SK-N-SH (cell line): ENCODE results near the gene LIPA. TPM values are rescaled to one million over a fixed set of nuclear protein-coding genes. Genes with fewer than 3 reads are reported as not detected.

ENCODE experiments used
- CTCF ChIA-PET: fragments of 300-600, 350-600 bp; formaldehyde crosslinking; extraction: SDS; loops from one replicate; lab custom pipeline; 2021; lab: Yijun Ruan, JAX
- POLR2A ChIA-PET: fragments of 350-600 bp; sonication (Branson Sonifier 250); formaldehyde crosslinking; extraction: SDS; loops from one replicate; lab custom pipeline; 2020; ENCODE audit warnings: antibody characterized with exemption, inconsistent platforms; lab: Yijun Ruan, JAX
- DNase-seq: peaks from one replicate; pipeline ENCODE4 v3.0.0; 2012
- H2AFZ ChIP-seq: fragments of 200-600 bp; sonication (generic); 2 replicates; pipeline ENCODE4 v1.8.1; 2016; ENCODE audit warnings: antibody characterized with exemption, mild to moderate bottlenecking, low read depth
- H3F3A ChIP-seq: fragments of 200-600 bp; sonication (generic); replicated peaks from 2 replicates; pipeline ENCODE3; 2016; ENCODE audit warnings: antibody characterized with exemption, mild to moderate bottlenecking; ENCODE audit not compliant: insufficient read depth
- H3K27ac ChIP-seq, 2 experiments: fragments of 200-500 bp in 1 of 2; fragments of 200-600 bp in 1 of 2; sonication (Bioruptor generic) in 1 of 2; sonication (generic), shearing (Covaris generic) in 1 of 2; 2 replicates each; pipeline versions ENCODE4 v1.5.1 to v1.6.1; 2014 to 2016; ENCODE audit warnings: low read depth in 2 of 2, inconsistent platforms in 1 of 2, low read length in 1 of 2, mild to moderate bottlenecking in 1 of 2, mixed read lengths in 1 of 2
- H3K27me3 ChIP-seq: fragments of 200-600 bp; sonication (generic), shearing (Covaris generic); 2 replicates; pipeline ENCODE4 v1.6.1; 2016; ENCODE audit warnings: mixed run types; ENCODE audit not compliant: insufficient read depth
- H3K36me3 ChIP-seq, 2 experiments: fragments of 200-500 bp in 1 of 2; fragments of 200-600 bp in 1 of 2; sonication (Bioruptor generic) in 1 of 2; sonication (generic) in 1 of 2; replicated peaks in 1 of 2; 2 replicates each; pipeline versions ENCODE3 to v1.5.1; 2014 to 2016; ENCODE audit warnings: low read length in 1 of 2, mild to moderate bottlenecking in 1 of 2; ENCODE audit not compliant: insufficient read depth in 2 of 2, control insufficient read depth in 1 of 2
- H3K4me1 ChIP-seq, 2 experiments: fragments of 200-500 bp in 1 of 2; fragments of 200-600 bp in 1 of 2; sonication (Bioruptor generic) in 1 of 2; sonication (generic), shearing (Covaris generic) in 1 of 2; 2 replicates each; pipeline versions ENCODE4 v1.5.1 to v1.6.1; 2014 to 2016; ENCODE audit warnings: low read depth in 1 of 2, low read length in 1 of 2, mixed run types in 1 of 2; ENCODE audit not compliant: insufficient read depth in 2 of 2, control insufficient read depth in 1 of 2
- H3K4me2 ChIP-seq: fragments of 200-600 bp; sonication (generic), shearing (Covaris generic); 2 replicates; pipeline ENCODE4 v1.6.1; 2017; ENCODE audit warnings: mixed run types
- H3K4me3 ChIP-seq, 2 experiments: fragments of 200-500 bp in 1 of 2; fragments of 200-600 bp in 1 of 2; sonication (Bioruptor generic) in 1 of 2; sonication (generic), shearing (Covaris generic) in 1 of 2; 2 replicates each; pipeline versions ENCODE4 v1.5.1 to v1.8.1; 2014 to 2016; ENCODE audit warnings: low read depth in 2 of 2, inconsistent platforms in 1 of 2, low read length in 1 of 2, mild to moderate bottlenecking in 1 of 2, mixed read lengths in 1 of 2, moderate library complexity in 1 of 2
- H3K79me2 ChIP-seq: fragments of 200-600 bp; sonication (generic); 2 replicates; pipeline ENCODE4 v1.8.1; 2017; ENCODE audit warnings: mild to moderate bottlenecking; ENCODE audit not compliant: insufficient read depth
- H3K9ac ChIP-seq: fragments of 200-600 bp; sonication (generic); 2 replicates; pipeline ENCODE4 v1.6.1; 2017; ENCODE audit warnings: mixed run types
- H3K9me2 ChIP-seq: fragments of 200-600 bp; sonication (generic); 2 replicates; pipeline ENCODE4 v1.6.1; 2017; ENCODE audit warnings: mixed run types
- H3K9me3 ChIP-seq: fragments of 200-600 bp; sonication (generic); 2 replicates; pipeline ENCODE4 v1.6.1; 2017; ENCODE audit warnings: mixed run types, mild to moderate bottlenecking, moderate library complexity
- H4K20me1 ChIP-seq: fragments of 200-600 bp; sonication (generic); 2 replicates; pipeline ENCODE4 v1.6.1; 2017; ENCODE audit warnings: mild to moderate bottlenecking, mixed run types; ENCODE audit not compliant: insufficient read depth
- CHD2 ChIP-seq: fragments of 150-350 bp; IDR thresholded peaks from 2 replicates; pipeline ENCODE4 v1.6.1; 2018; ENCODE audit warnings: low read length; ENCODE audit not compliant: partially characterized antibody
- ELF1 ChIP-seq: IDR thresholded peaks from 2 replicates; pipeline ENCODE4 v1.4.0; 2012
- EZH2phosphoT487 ChIP-seq: fragments of 200-600 bp; sonication (generic); IDR thresholded peaks from 2 replicates; pipeline ENCODE4 v1.6.1; 2017; ENCODE audit warnings: low read depth, mixed run types, mild to moderate bottlenecking, antibody characterized with exemption, moderate library complexity, borderline replicate concordance
- FOSL2 ChIP-seq: IDR thresholded peaks from 2 replicates; pipeline ENCODE4 v1.4.0; 2012; ENCODE audit warnings: low read depth, mild to moderate bottlenecking, moderate library complexity, borderline replicate concordance
- FOXJ3 ChIP-seq: sonication (generic); formaldehyde crosslinking; IDR thresholded peaks from 2 replicates; pipeline ENCODE4 v1.5.1; 2020; ENCODE audit warnings: mild to moderate bottlenecking, missing genetic modification reagents
- GABPA ChIP-seq: IDR thresholded peaks from 2 replicates; pipeline ENCODE4 v1.4.0; 2012; ENCODE audit warnings: low read depth, mild to moderate bottlenecking
- GATA2 ChIP-seq: sonication (generic); formaldehyde crosslinking; IDR thresholded peaks from 2 replicates; pipeline ENCODE4 v1.5.0; 2020; ENCODE audit warnings: mild to moderate bottlenecking, missing genetic modification reagents
- MEF2A ChIP-seq: IDR thresholded peaks from 2 replicates; pipeline ENCODE4 v1.4.0; 2012; ENCODE audit warnings: low read depth, borderline replicate concordance
- NFIC ChIP-seq: IDR thresholded peaks from 2 replicates; pipeline ENCODE4 v1.4.0; 2012; ENCODE audit warnings: borderline replicate concordance
- NRF1 ChIP-seq: IDR thresholded peaks from 2 replicates; pipeline ENCODE4 v1.6.1; 2012; ENCODE audit warnings: low read depth, mild to moderate bottlenecking, low read length
- PBX3 ChIP-seq: IDR thresholded peaks from 2 replicates; pipeline ENCODE4; 2012
- RCOR1 ChIP-seq: fragments of 150-350 bp; IDR thresholded peaks from 2 replicates; pipeline ENCODE4 v1.6.1; 2017; ENCODE audit warnings: antibody characterized with exemption, low read length
- RFX5 ChIP-seq: IDR thresholded peaks from 2 replicates; pipeline ENCODE4 v1.6.1; 2012; ENCODE audit warnings: mild to moderate bottlenecking, improper control_type of control experiment, low read length
- RXRA ChIP-seq: IDR thresholded peaks from 2 replicates; pipeline ENCODE4 v1.4.0; 2012; ENCODE audit warnings: low read depth, mild to moderate bottlenecking, borderline replicate concordance
- SMC3 ChIP-seq: IDR thresholded peaks from 2 replicates; pipeline ENCODE4 v1.6.1; 2012; ENCODE audit warnings: low read depth, low read length, improper control_type of control experiment
- TCF12 ChIP-seq: IDR thresholded peaks from 2 replicates; pipeline ENCODE4 v1.4.0; 2012
- TEAD4 ChIP-seq: IDR thresholded peaks from 2 replicates; pipeline ENCODE4 v1.4.0; 2012; ENCODE audit warnings: mild to moderate bottlenecking, borderline replicate concordance; ENCODE audit not compliant: insufficient read depth
- USF1 ChIP-seq: IDR thresholded peaks from 2 replicates; pipeline ENCODE4 v1.4.0; 2012; ENCODE audit warnings: low read depth, borderline replicate concordance
- USF2 ChIP-seq: fragments of 150-350 bp; IDR thresholded peaks from 2 replicates; pipeline ENCODE4 v1.6.1; 2017; ENCODE audit warnings: antibody characterized with exemption, low read length, low read depth, borderline replicate concordance
- YY1 ChIP-seq: IDR thresholded peaks from 2 replicates; pipeline ENCODE4 v1.4.0; 2012; ENCODE audit warnings: low read depth, mild to moderate bottlenecking
- WGBS: methylation state at CpG from one replicate; pipeline ENCODE4 v1.1.6; 2017; ENCODE audit warnings: low lambda C conversion rate; 5-methylcytosine and 5-hydroxymethylcytosine counted together
- polyA plus RNA-seq, 3 experiments: library from polyadenylated mRNA; depleted of rRNA; stranded (reverse); fragments of >200 nt; gene quantifications; 2 replicates each; pipeline ENCODE4 v1.2.3, GENCODE V29; 2012

LIPA gene
- polyA plus RNA-seq, 1 of the 3 experiments (the other 2 are of a cell fraction), result 43.2 TPM

GRCh38 chr10:89224739-89225443 is 26.7 kb downstream of the LIPA start (continued):
- no peak for TF ChIP-seq FOXJ3 (CRISPR knock-in tag)
- TF ChIP-seq CHD2, result no peak
- TF ChIP-seq SMC3, result no peak
- no peak for TF ChIP-seq NFIC

DNA sequence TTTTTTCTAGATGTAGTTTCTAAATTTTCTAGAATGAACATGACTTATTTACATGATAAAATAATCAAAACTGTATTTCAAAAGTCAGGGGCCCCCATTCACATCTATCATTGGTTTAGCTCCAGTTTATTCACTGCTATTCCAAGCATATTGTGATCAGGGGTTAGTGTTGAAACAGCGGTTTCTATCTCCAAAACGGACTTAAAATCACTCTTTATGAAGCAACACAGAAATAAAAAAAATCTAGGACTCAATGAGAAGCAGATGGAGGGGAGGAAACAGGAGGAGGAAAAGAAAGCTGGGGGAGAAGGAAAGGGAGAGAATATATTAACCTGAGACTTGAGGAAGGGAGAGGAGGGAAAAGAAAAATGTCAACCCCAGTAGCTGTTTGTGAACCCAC is 29.7 kb downstream of the LIPA start:
- Histone ChIP-seq H4K20me1 (no peaks in the 10 kb centered on the region), H3K4me1 (peaks cover 3 to 5% of the 10 kb centered on the region in 2 experiments; a peak in 2 of 4 replicates), H3K9ac (no peak overlapping the region), H3K79me2 (no peaks in the 10 kb centered on the region), H3K36me3 (peaks cover 5 to 17% of the 10 kb centered on the region in 2 experiments), H3K4me3 (no peak overlapping the region), H3F3A (peaks cover 7% of the 10 kb centered on the region), H3K4me2 (no peak overlapping the region), H3K9me3 (no peaks in the 10 kb centered on the region), H3K9me2 (no peaks in the 10 kb centered on the region), H2AFZ (no peak overlapping the region), H3K27ac (no peak overlapping the region), H3K27me3 (no peaks in the 10 kb centered on the region)
- CTCF ChIA-PET, result interaction anchor here (1.4 to 1.6 kb wide), 2 partner anchors 196 to 235 kb away, joined by 3 to 5 read pairs; no protein-coding TSS in a partner anchor
- no peak for TF ChIP-seq NRF1
- TF ChIP-seq TEAD4, result no peak
- no peak for TF ChIP-seq ELF1
- 67% methylated on average over 2 of the region's 2 CpGs for WGBS
- DNase-seq, result no peak
- POLR2A ChIA-PET, result no interaction called here

DNA sequence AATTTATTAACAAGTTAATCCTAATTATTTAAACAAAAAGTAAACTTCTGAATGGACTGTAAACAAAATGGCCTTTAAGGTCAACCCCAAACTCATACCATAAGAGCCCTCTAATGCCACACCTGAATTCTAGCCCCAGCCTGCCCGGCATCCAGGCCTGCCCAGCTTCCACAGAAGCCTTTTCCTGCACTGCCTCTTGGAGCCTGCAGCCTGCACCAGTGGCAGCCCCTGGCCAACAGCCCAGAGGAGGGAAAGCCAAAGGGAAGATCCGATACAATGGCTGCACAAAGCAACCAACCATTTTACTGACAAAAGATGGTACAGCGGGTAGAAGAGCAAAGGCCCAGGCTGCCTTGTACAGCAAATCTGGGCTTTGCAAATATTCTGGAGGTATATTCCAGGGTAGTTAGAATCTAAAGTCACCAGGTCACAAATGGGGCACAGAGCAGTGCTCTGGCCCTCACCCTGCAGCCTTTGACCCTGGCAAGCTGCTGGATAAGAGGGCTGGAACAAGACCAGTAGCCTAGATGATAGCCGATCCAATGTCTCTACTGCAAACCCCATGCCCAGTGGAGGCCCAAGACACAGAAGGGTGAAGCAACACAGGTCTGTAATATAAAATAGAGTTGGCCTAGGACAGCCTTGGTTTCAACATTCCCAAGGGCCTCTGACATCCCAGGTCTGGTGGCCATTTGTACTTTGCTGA is 31.9 kb downstream of the LIPA start:
- Histone ChIP-seq H3K4me1 (peaks cover 3 to 14% of the 10 kb centered on the region in 2 experiments; a peak in 3 of 4 replicates), H3K36me3 (peaks cover 4 to 17% of the 10 kb centered on the region in 2 experiments), H3K4me2 (no peak overlapping the region), H2AFZ (no peak overlapping the region), H3K9ac (no peak overlapping the region), H3K27me3 (no peaks in the 10 kb centered on the region), H3K4me3 (no peak overlapping the region), H3K27ac (no peak overlapping the region), H4K20me1 (no peaks in the 10 kb centered on the region), H3F3A (peaks cover 7% of the 10 kb centered on the region), H3K79me2 (no peaks in the 10 kb centered on the region), H3K9me2 (no peaks in the 10 kb centered on the region), H3K9me3 (no peaks in the 10 kb centered on the region)
- ChIA-PET POLR2A (no interaction called here), CTCF (interaction anchor here (1.1 to 2.6 kb wide), 4 partner anchors 170 to 384 kb away, joined by 3 to 53 read pairs (median 16); no protein-coding TSS in a partner anchor)
- DNase-seq, result no peak
- 93% methylated on average over 4 of the region's 4 CpGs for WGBS
- TF ChIP-seq YY1 (no peak), EZH2phosphoT487 (no peak), CHD2 (no peak), FOXJ3 (CRISPR knock-in tag) (no peak), RFX5 (no peak), RXRA (no peak), USF1 (no peak), TCF12 (no peak), PBX3 (no peak), SMC3 (no peak), USF2 (no peak), MEF2A (no peak), FOSL2 (no peak), RCOR1 (no peak), GABPA (no peak), GATA2 (no peak)
